H1 (cell line): ENCODE measurements around the gene SLC41A2. TPM values are rescaled to one million over a fixed set of nuclear protein-coding genes. Genes with fewer than 3 reads are reported as not detected.

Source experiments
- CTCF ChIA-PET: fragments of 300-600 bp; sonication (Branson Sonifier 250); formaldehyde crosslinking; loops from one replicate; lab custom pipeline; 2021; ENCODE audit not compliant: partially characterized antibody; lab: Charles Lee
- POLR2A ChIA-PET: fragments of 300-600 bp; sonication (Branson Sonifier 250); formaldehyde crosslinking; loops from one replicate; lab custom pipeline; 2021; ENCODE audit warnings: inconsistent platforms; ENCODE audit not compliant: partially characterized antibody; lab: Charles Lee
- DNase-seq, 2 experiments: peaks; one replicate each; pipeline versions ENCODE4 v3.0.0 to v3.0.0-alpha.2; 2010 to 2022; ENCODE audit warnings: low spot score in 2 of 2, low read depth in 1 of 2, mixed read lengths in 1 of 2
- FAIRE-seq: peaks from 2 replicates; lab custom pipeline; 2011; peaks lifted over from hg19 to GRCh38; lab: Jason Lieb, UNC
- H2AFZ ChIP-seq: 2 replicates; pipeline ENCODE4 v1.8.1; 2012; ENCODE audit warnings: low read length, inconsistent platforms
- H2AK5ac ChIP-seq: 2 replicates; pipeline ENCODE4 v1.6.1; 2013; ENCODE audit warnings: low read depth, low read length
- H2BK120ac ChIP-seq: replicated peaks from 2 replicates; pipeline ENCODE3; 2013; ENCODE audit warnings: low read depth, low read length, inconsistent platforms
- H2BK12ac ChIP-seq: 2 replicates; pipeline ENCODE4 v1.6.1; 2013; ENCODE audit warnings: low read depth, low read length
- H2BK15ac ChIP-seq: 2 replicates; pipeline ENCODE4 v1.6.1; 2013; ENCODE audit warnings: low read length
- H2BK20ac ChIP-seq: 2 replicates; pipeline ENCODE4 v1.6.1; 2013; ENCODE audit warnings: low read length
- H2BK5ac ChIP-seq: 2 replicates; pipeline ENCODE4 v1.6.1; 2013; ENCODE audit warnings: low read depth, low read length
- H3K14ac ChIP-seq: 2 replicates; pipeline ENCODE4 v1.6.1; 2013; ENCODE audit warnings: inconsistent platforms; ENCODE audit not compliant: insufficient read length
- H3K18ac ChIP-seq: 2 replicates; pipeline ENCODE4 v1.6.1; 2013; ENCODE audit warnings: low read length; ENCODE audit errors: extremely low read depth
- H3K23ac ChIP-seq: 2 replicates; pipeline ENCODE4 v1.6.1; 2013; ENCODE audit warnings: inconsistent platforms; ENCODE audit not compliant: insufficient read length
- H3K23me2 ChIP-seq: 2 replicates; pipeline ENCODE4 v1.6.1; 2013; ENCODE audit warnings: low read depth, low read length
- H3K27ac ChIP-seq: 2 replicates; pipeline ENCODE4 v1.6.1; 2011; ENCODE audit warnings: low read depth, low read length, inconsistent platforms
- H3K27me3 ChIP-seq, 4 experiments: replicated peaks in 1 of 4; 1 replicate in 1 of 4; 2 replicates in 3 of 4; pipeline versions ENCODE4 v1.6.1 to v1.8.1; 2011 to 2013; ENCODE audit warnings: low read length in 3 of 4, mild to moderate bottlenecking in 3 of 4, inconsistent platforms in 2 of 4, mixed read lengths in 2 of 4, moderate library complexity in 1 of 4; ENCODE audit not compliant: control insufficient read depth in 3 of 4, insufficient read depth in 3 of 4; ENCODE audit errors: extremely low read depth in 1 of 4
- H3K36me3 ChIP-seq, 4 experiments: 2 replicates each; pipeline versions ENCODE4 v1.6.1 to v1.8.1; 2011 to 2013; ENCODE audit warnings: mild to moderate bottlenecking in 4 of 4, low read length in 3 of 4, moderate library complexity in 2 of 4, control low read depth in 1 of 4, inconsistent platforms in 1 of 4; ENCODE audit not compliant: insufficient read depth in 4 of 4, control insufficient read depth in 2 of 4
- H3K4ac ChIP-seq: replicated peaks from 2 replicates; pipeline ENCODE3; 2013; ENCODE audit warnings: low read length, low read depth, mixed read lengths, inconsistent platforms; ENCODE audit not compliant: insufficient read length
- H3K4me1 ChIP-seq, 4 experiments: replicated peaks in 1 of 4; 1 replicate in 1 of 4; 2 replicates in 3 of 4; pipeline versions ENCODE4 v1.6.1 to v1.8.1; 2011 to 2013; ENCODE audit warnings: low read length in 3 of 4, inconsistent platforms in 2 of 4, mixed read lengths in 1 of 4; ENCODE audit not compliant: insufficient read depth in 4 of 4, control insufficient read depth in 3 of 4
- H3K4me2 ChIP-seq, 2 experiments: 2 replicates each; pipeline versions ENCODE4 v1.6.1 to v1.8.1; 2011 to 2013; ENCODE audit warnings: low read depth in 2 of 2, low read length in 2 of 2, control low read depth in 1 of 2, inconsistent platforms in 1 of 2, mild to moderate bottlenecking in 1 of 2; ENCODE audit not compliant: insufficient read depth in 1 of 2
- H3K4me3 ChIP-seq, 4 experiments: fragments of 200-600, 300-600 bp in 1 of 4; sonication (generic), shearing (Covaris generic), sonication (Bioruptor Twin) in 1 of 4; 2 replicates each; pipeline versions ENCODE4 v1.5.1 to v1.8.1; 2011 to 2016; ENCODE audit warnings: low read length in 4 of 4, low read depth in 3 of 4, control low read depth in 2 of 4, inconsistent platforms in 2 of 4, mild to moderate bottlenecking in 2 of 4, mixed read lengths in 1 of 4, moderate library complexity in 1 of 4; ENCODE audit not compliant: insufficient read depth in 2 of 4; ENCODE audit errors: extremely low read depth in 1 of 4
- H3K56ac ChIP-seq: replicated peaks from 2 replicates; pipeline ENCODE3; 2013; ENCODE audit warnings: low read depth, mild to moderate bottlenecking, mixed read lengths, low read length, inconsistent platforms; ENCODE audit not compliant: insufficient read length
- H3K79me1 ChIP-seq: 2 replicates; pipeline ENCODE4 v1.6.1; 2013; ENCODE audit warnings: low read depth, low read length, control low read depth
- H3K79me2 ChIP-seq, 2 experiments: 2 replicates each; pipeline versions ENCODE4 v1.6.1 to v1.8.1; 2012 to 2013; ENCODE audit warnings: low read length in 2 of 2, mild to moderate bottlenecking in 2 of 2, inconsistent platforms in 1 of 2; ENCODE audit not compliant: insufficient read depth in 2 of 2, control insufficient read depth in 1 of 2
- H3K9ac ChIP-seq, 4 experiments: replicated peaks in 1 of 4; 1 replicate in 1 of 4; 2 replicates in 3 of 4; pipeline versions ENCODE4 v1.6.1 to v1.8.1; 2011 to 2013; ENCODE audit warnings: low read depth in 3 of 4, low read length in 3 of 4, control low read depth in 2 of 4, mild to moderate bottlenecking in 2 of 4, moderate library complexity in 2 of 4, inconsistent platforms in 1 of 4; ENCODE audit errors: extremely low read depth in 1 of 4
- H3K9me3 ChIP-seq, 2 experiments: 2 replicates each; pipeline versions ENCODE4 v1.6.1 to v1.8.1; 2012 to 2013; ENCODE audit warnings: mild to moderate bottlenecking in 2 of 2, moderate library complexity in 2 of 2, control low read depth in 1 of 2, inconsistent platforms in 1 of 2, low read depth in 1 of 2, low read length in 1 of 2, mixed read lengths in 1 of 2; ENCODE audit not compliant: insufficient read depth in 2 of 2
- H4K20me1 ChIP-seq, 2 experiments: replicated peaks in 1 of 2; 2 replicates each; pipeline versions ENCODE3 to v1.8.1; 2011 to 2013; ENCODE audit warnings: inconsistent platforms in 2 of 2, low read length in 2 of 2, mild to moderate bottlenecking in 1 of 2; ENCODE audit not compliant: insufficient read depth in 2 of 2, control insufficient read depth in 1 of 2
- H4K5ac ChIP-seq: 2 replicates; pipeline ENCODE4 v1.6.1; 2013; ENCODE audit warnings: low read length, low read depth, mixed read lengths, inconsistent platforms; ENCODE audit not compliant: insufficient read length
- H4K8ac ChIP-seq: 2 replicates; pipeline ENCODE4 v1.8.0; 2013; ENCODE audit warnings: mild to moderate bottlenecking, moderate library complexity, low read length, inconsistent platforms; ENCODE audit not compliant: insufficient read depth; ENCODE audit errors: extremely low read depth
- H4K91ac ChIP-seq: replicated peaks from 2 replicates; pipeline ENCODE3; 2013; ENCODE audit warnings: low read length, mixed read lengths, inconsistent platforms; ENCODE audit not compliant: insufficient read length
- CBX5 ChIP-seq: fragments of 300-800, 300-1000 bp; sonication (generic); IDR thresholded peaks from 2 replicates; pipeline ENCODE4 v1.7.1; 2016; ENCODE audit warnings: antibody characterized with exemption, low read length, low read depth
- CTCF ChIP-seq, 3 experiments: IDR thresholded peaks; 1 replicate in 2 of 3; 2 replicates in 1 of 3; pipeline versions ENCODE4 v1.5.1 to v1.6.1; 2011; ENCODE audit warnings: low read length in 3 of 3, mild to moderate bottlenecking in 3 of 3, inconsistent platforms in 2 of 3, low read depth in 1 of 3, moderate library complexity in 1 of 3; ENCODE audit not compliant: insufficient read depth in 1 of 3; ENCODE audit errors: control extremely low read depth in 1 of 3
- EGR1 ChIP-seq: IDR thresholded peaks from 2 replicates; pipeline ENCODE4 v1.6.1; 2011; ENCODE audit warnings: low read depth, low read length, borderline replicate concordance
- PHF8 ChIP-seq: fragments of 200-600 bp; sonication (generic); conservative IDR thresholded peaks from 2 replicates; pipeline ENCODE4 v1.7.1; 2012; ENCODE audit warnings: low read depth, mild to moderate bottlenecking, inconsistent platforms, low read length, moderate library complexity
- RNF2 ChIP-seq: fragments of 200-900, 300-1000 bp; sonication (generic); IDR thresholded peaks from 2 replicates; pipeline ENCODE4 v1.7.1; 2016; ENCODE audit warnings: borderline replicate concordance, low read depth, mild to moderate bottlenecking, antibody characterized with exemption, low read length; ENCODE audit not compliant: poor library complexity, severe bottlenecking; ENCODE audit errors: missing control alignments
- SP2 ChIP-seq: IDR thresholded peaks from 2 replicates; pipeline ENCODE4 v1.6.1; 2012; ENCODE audit warnings: mild to moderate bottlenecking, low read length, inconsistent platforms
- SRF ChIP-seq: IDR thresholded peaks from 2 replicates; pipeline ENCODE4 v1.6.1; 2011; ENCODE audit warnings: mild to moderate bottlenecking, low read depth, low read length, moderate library complexity
- YY1 ChIP-seq: IDR thresholded peaks from 2 replicates; pipeline ENCODE4 v1.6.1; 2011; ENCODE audit warnings: low read depth, mild to moderate bottlenecking, low read length
- WGBS, 2 experiments: shearing (Covaris generic) in 1 of 2; methylation state at CpG; one replicate each; pipeline versions ENCODE4 v1.1.6 to v1.1.7; 2013 to 2015; ENCODE audit warnings: low lambda C conversion rate in 2 of 2, mixed read lengths in 2 of 2, inconsistent platforms in 1 of 2, low coverage in 1 of 2, missing lambda C conversion rate in 1 of 2; ENCODE audit not compliant: insufficient replicate concordance in 2 of 2, insufficient coverage in 1 of 2, insufficient read length in 1 of 2; ENCODE audit errors: extremely low coverage in 1 of 2, missing lambda C conversion rate in 1 of 2; 5-methylcytosine and 5-hydroxymethylcytosine counted together
- polyA plus RNA-seq, 7 experiments: library from polyadenylated mRNA; depleted of rRNA in 3 of 7; stranded (reverse) in 5 of 7; unstranded in 2 of 7; fragments of >200 nt in 5 of 7; fragments of 200-250 nt in 2 of 7; gene quantifications; 1 replicate in 5 of 7; 2 replicates in 1 of 7; 4 replicates in 1 of 7; pipeline versions ENCODE4 v1.2.1 to v1.2.3, GENCODE V29; 2011 to 2013; ENCODE audit warnings: missing spikeins in 2 of 7, mixed read lengths in 2 of 7
- total RNA-seq: library from RNA; stranded (reverse); fragmentation: NEBNext Ultra II Directional; extraction: Animal tissue kit (Norgen Biotek cat#: 25700); gene quantifications from 2 replicates; pipeline ENCODE4 v1.2.1, GENCODE V29; 2021

The SLC41A2 gene
- total and polyA plus RNA-seq, 2 of the 8 experiments (the other 6 are each of a cell fraction or from before 2014, with no cell fraction given) = 0.79 to 3.0 TPM

- POLR2A ChIA-PET = no interaction called here
- H2BK20ac ChIP-seq = no peak overlapping the region
- H4K20me1 ChIP-seq = no peaks in the 10 kb centered on the region
- no peak for FAIRE-seq
- no peak overlapping the region for H3K27ac ChIP-seq
- no peak overlapping the region for H4K8ac ChIP-seq
- no peak overlapping the region for H3K56ac ChIP-seq
- no peaks in the 10 kb centered on the region for H3K36me3 ChIP-seq
- no peak overlapping the region for H3K4ac ChIP-seq
- DNase-seq = no peak
- WGBS, 2 experiments = 76% methylated on average over 2 of the region's 2 CpGs; no CpG with 5 or more reads in 1 of the 2 experiments
- no peak overlapping the region for H2AFZ ChIP-seq
- TF ChIP-seq YY1 (no peak), SP2 (no peak), EGR1 (no peak), PHF8 (no peak), CBX5 (no peak), RNF2 (no peak), CTCF (IDR thresholded peaks at IDR 0.05; ENCODE audit: control extremely low read depth in 1 of 3, insufficient read depth in 1 of 3, low read depth in 1 of 3, low read length in 3 of 3) (no peak), SRF (no peak)
- no peak overlapping the region for H3K23ac ChIP-seq
- no peak overlapping the region for H2BK5ac ChIP-seq
- H3K79me1 ChIP-seq = no peaks in the 10 kb centered on the region
- H3K9ac ChIP-seq = no peak overlapping the region
- H2BK12ac ChIP-seq = no peak overlapping the region
- H3K4me2 ChIP-seq = no peak overlapping the region
- H4K91ac ChIP-seq = no peak overlapping the region
- H3K18ac ChIP-seq = no peak overlapping the region
- H2BK120ac ChIP-seq = no peak overlapping the region
- H2BK15ac ChIP-seq = no peak overlapping the region
- H3K79me2 ChIP-seq = no peaks in the 10 kb centered on the region
- no peaks in the 10 kb centered on the region for H3K9me3 ChIP-seq
- no peak overlapping the region for H3K4me3 ChIP-seq
- H4K5ac ChIP-seq = no peak overlapping the region
- no peak overlapping the region for H2AK5ac ChIP-seq
- no peak overlapping the region for H3K14ac ChIP-seq
- CTCF ChIA-PET = interaction anchor here (0.7 kb wide), 1 partner anchor 180 kb away, joined by 3 read pairs; no protein-coding TSS in a partner anchor
- H3K4me1 ChIP-seq = 0 out of 7 replicates have a peak, but pooled peaks cover 0 to 2% (median 0%) of the 10 kb centered on the region in 4 experiments
- H3K23me2 ChIP-seq = peaks cover 7% of the 10 kb centered on the region; the same call in 1 of the 2 replicates
- H3K27me3 ChIP-seq = peaks cover 0 to 16% (median 10%) of the 10 kb centered on the region in 4 experiments; a peak in 6 of 7 replicates
Observed at GRCh38 chr12:104955703-104956102, 2.4 kb downstream of the SLC41A2 start.
